ENCODE results near the gene SRPK2.

The SRPK2 gene

DNA sequence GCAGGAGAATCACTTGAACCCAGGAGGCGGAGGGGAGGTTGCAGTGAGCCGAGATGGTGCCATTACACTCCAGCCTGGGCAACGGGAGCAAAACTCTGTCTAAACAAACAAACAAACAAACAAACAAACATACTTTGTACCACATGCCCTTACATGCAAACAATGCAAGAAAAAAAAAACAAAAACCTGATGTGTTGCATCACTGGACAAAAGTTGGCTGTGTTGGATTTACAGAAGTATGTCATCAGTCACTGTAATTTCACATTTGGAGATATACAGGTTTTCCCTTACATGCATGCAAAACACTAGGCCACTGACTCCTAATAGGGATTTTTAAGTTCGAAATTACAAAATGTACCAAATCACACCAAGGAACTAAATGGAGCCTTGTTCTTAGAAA lies 138.5 kb downstream of the SRPK2 start:
- Histone ChIP-seq H3F3A (ENCODE audit: low read depth) (peaks cover 3% of the 10 kb centered on the region; the same call in 1 of the 2 replicates), H3K9ac (ENCODE audit: low read depth, low read length, poor library complexity, severe bottlenecking) (no peak overlapping the region), H2AFZ (ENCODE audit: low read length) (no peak overlapping the region), H3K4me3 (ENCODE audit: low read length, poor library complexity, severe bottlenecking) (no peak overlapping the region), H3K27me3 (ENCODE audit: insufficient read depth, low read length, poor library complexity, severe bottlenecking) (no peaks in the 10 kb centered on the region), H3K9me2 (replicated peaks; ENCODE audit: low read depth, low read length) (no peaks in the 10 kb centered on the region), H3K79me2 (ENCODE audit: insufficient read depth, low read length) (peaks cover 99% of the 10 kb centered on the region), H4K20me1 (ENCODE audit: insufficient read depth, low read length, poor library complexity, severe bottlenecking) (peaks cover 15% of the 10 kb centered on the region), H3K4me2 (ENCODE audit: low read depth, low read length, poor library complexity, severe bottlenecking) (no peak overlapping the region), H3K4me1 (ENCODE audit: insufficient read depth, low read length, poor library complexity, severe bottlenecking) (peaks cover 60% of the 10 kb centered on the region), H3K9me3 (ENCODE audit: insufficient read depth, low read depth, low read length) (no peaks in the 10 kb centered on the region), H3K36me3 (ENCODE audit: insufficient read depth, low read length) (no peaks in the 10 kb centered on the region)
- TF ChIP-seq EZH2phosphoT487 (IDR thresholded peaks at IDR 0.05; ENCODE audit: borderline replicate concordance) = no peak
- TF ChIP-seq, protein P1, sequence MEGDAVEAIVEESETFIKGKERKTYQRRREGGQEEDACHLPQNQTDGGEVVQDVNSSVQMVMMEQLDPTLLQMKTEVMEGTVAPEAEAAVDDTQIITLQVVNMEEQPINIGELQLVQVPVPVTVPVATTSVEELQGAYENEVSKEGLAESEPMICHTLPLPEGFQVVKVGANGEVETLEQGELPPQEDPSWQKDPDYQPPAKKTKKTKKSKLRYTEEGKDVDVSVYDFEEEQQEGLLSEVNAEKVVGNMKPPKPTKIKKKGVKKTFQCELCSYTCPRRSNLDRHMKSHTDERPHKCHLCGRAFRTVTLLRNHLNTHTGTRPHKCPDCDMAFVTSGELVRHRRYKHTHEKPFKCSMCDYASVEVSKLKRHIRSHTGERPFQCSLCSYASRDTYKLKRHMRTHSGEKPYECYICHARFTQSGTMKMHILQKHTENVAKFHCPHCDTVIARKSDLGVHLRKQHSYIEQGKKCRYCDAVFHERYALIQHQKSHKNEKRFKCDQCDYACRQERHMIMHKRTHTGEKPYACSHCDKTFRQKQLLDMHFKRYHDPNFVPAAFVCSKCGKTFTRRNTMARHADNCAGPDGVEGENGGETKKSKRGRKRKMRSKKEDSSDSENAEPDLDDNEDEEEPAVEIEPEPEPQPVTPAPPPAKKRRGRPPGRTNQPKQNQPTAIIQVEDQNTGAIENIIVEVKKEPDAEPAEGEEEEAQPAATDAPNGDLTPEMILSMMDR (conservative IDR thresholded peaks at IDR 0.05; ENCODE audit: low read length) = no peak

DNA sequence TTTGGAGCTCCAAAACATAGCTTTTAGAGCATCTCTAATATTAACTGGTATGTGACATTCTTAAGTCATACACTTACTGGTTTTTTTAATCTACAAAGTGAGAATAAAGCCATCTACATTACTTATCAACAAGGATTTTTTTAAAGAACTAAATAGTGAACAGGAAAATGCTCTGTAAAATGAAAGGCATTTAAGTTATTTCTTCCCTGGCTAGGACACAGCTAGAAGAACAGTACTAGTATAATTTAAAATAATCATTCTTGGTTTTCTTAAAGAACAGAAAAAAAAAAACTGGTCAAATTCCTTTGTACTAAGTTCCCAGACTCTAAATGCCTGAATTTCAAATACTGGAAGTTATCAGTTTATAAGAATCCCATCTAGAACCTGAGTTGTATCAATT lies 139.5 kb downstream of the SRPK2 start:
- H3K9me3 ChIP-seq (ENCODE audit: insufficient read depth, low read depth, low read length) = no peaks in the 10 kb centered on the region
- H2AFZ ChIP-seq (ENCODE audit: low read length) = no peak overlapping the region
- no peaks in the 10 kb centered on the region for H3K36me3 ChIP-seq (ENCODE audit: insufficient read depth, low read length)
- H3K9me2 ChIP-seq (replicated peaks; ENCODE audit: low read depth, low read length) = no peaks in the 10 kb centered on the region
- peaks cover 99% of the 10 kb centered on the region for H3K79me2 ChIP-seq (ENCODE audit: insufficient read depth, low read length)
- peaks cover 3% of the 10 kb centered on the region; the same call in 1 of the 2 replicates for H3F3A ChIP-seq (ENCODE audit: low read depth)
- no peaks in the 10 kb centered on the region for H3K27me3 ChIP-seq (ENCODE audit: insufficient read depth, low read length, poor library complexity, severe bottlenecking)
- H3K4me1 ChIP-seq (ENCODE audit: insufficient read depth, low read length, poor library complexity, severe bottlenecking) = peaks cover 59% of the 10 kb centered on the region
- H3K9ac ChIP-seq (ENCODE audit: low read depth, low read length, poor library complexity, severe bottlenecking) = no peak overlapping the region
- no peak for TF ChIP-seq EZH2phosphoT487 (IDR thresholded peaks at IDR 0.05; ENCODE audit: borderline replicate concordance)
- TF ChIP-seq, protein P1 (conservative IDR thresholded peaks at IDR 0.05; ENCODE audit: low read length) = no peak
- no peak overlapping the region for H3K4me3 ChIP-seq (ENCODE audit: low read length, poor library complexity, severe bottlenecking)
- no peak overlapping the region for H3K4me2 ChIP-seq (ENCODE audit: low read depth, low read length, poor library complexity, severe bottlenecking)
- H4K20me1 ChIP-seq (ENCODE audit: insufficient read depth, low read length, poor library complexity, severe bottlenecking) = peaks cover 15% of the 10 kb centered on the region

DNA sequence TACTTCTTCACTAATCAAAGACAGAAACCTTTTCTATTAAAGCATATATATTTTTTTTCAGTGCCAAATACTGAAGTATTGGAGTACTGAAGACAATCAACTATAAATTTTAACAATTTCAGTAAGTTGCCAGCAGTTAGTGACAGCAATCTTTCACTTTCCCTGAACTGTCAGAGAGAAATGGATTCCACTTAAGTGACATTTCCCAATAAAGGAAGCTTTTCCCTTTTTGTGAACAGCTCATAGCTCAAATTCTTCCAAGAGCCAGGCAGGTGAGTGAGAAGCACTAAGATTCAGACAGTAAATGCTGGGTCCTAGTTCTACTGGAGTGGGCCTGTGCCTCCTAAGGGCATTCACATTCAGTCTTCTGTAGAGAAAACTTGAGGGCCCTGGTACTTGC lies 142.0 kb downstream of the SRPK2 start:
- H3K36me3 ChIP-seq (ENCODE audit: insufficient read depth, low read length) = no peaks in the 10 kb centered on the region
- H3K4me3 ChIP-seq (ENCODE audit: low read length, poor library complexity, severe bottlenecking) = no peak overlapping the region
- H3K27me3 ChIP-seq (ENCODE audit: insufficient read depth, low read length, poor library complexity, severe bottlenecking) = no peaks in the 10 kb centered on the region
- no peaks in the 10 kb centered on the region for H3K9me3 ChIP-seq (ENCODE audit: insufficient read depth, low read depth, low read length)
- peaks cover 18% of the 10 kb centered on the region for H4K20me1 ChIP-seq (ENCODE audit: insufficient read depth, low read length, poor library complexity, severe bottlenecking)
- H3K79me2 ChIP-seq (ENCODE audit: insufficient read depth, low read length) = peaks cover 100% of the 10 kb centered on the region
- no peaks in the 10 kb centered on the region for H3K9me2 ChIP-seq (replicated peaks; ENCODE audit: low read depth, low read length)
- no peak overlapping the region for H2AFZ ChIP-seq (ENCODE audit: low read length)
- no peak for TF ChIP-seq EZH2phosphoT487 (IDR thresholded peaks at IDR 0.05; ENCODE audit: borderline replicate concordance)
- TF ChIP-seq, protein P1 (conservative IDR thresholded peaks at IDR 0.05; ENCODE audit: low read length) = no peak
- no peak overlapping the region for H3K9ac ChIP-seq (ENCODE audit: low read depth, low read length, poor library complexity, severe bottlenecking)
- peaks cover 41% of the 10 kb centered on the region for H3K4me1 ChIP-seq (ENCODE audit: insufficient read depth, low read length, poor library complexity, severe bottlenecking)
- peak overlapping the region; percentile 29 for H3K4me2 ChIP-seq (ENCODE audit: low read depth, low read length, poor library complexity, severe bottlenecking)
- peaks cover 3% of the 10 kb centered on the region; the same call in 1 of the 2 replicates for H3F3A ChIP-seq (ENCODE audit: low read depth)

Measured in Loucy (cell line).